ENCODE results near the gene SPRYD3. TPM values are rescaled to one million over a fixed set of nuclear protein-coding genes. Genes with fewer than 3 reads are reported as not detected.

SPRYD3 gene, protein sequence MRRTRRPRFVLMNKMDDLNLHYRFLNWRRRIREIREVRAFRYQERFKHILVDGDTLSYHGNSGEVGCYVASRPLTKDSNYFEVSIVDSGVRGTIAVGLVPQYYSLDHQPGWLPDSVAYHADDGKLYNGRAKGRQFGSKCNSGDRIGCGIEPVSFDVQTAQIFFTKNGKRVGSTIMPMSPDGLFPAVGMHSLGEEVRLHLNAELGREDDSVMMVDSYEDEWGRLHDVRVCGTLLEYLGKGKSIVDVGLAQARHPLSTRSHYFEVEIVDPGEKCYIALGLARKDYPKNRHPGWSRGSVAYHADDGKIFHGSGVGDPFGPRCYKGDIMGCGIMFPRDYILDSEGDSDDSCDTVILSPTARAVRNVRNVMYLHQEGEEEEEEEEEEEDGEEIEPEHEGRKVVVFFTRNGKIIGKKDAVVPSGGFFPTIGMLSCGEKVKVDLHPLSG
- 18.2 and 24.9 TPM in 2 replicates for total RNA-seq

GRCh38 chr12:53079226-53080117 is at the start of gene SPRYD3:
TSS of gene SPRYD3 (minus strand) at chr12:53079390. CDS start at chr12:53079333, 57 bp downstream.

DNA sequence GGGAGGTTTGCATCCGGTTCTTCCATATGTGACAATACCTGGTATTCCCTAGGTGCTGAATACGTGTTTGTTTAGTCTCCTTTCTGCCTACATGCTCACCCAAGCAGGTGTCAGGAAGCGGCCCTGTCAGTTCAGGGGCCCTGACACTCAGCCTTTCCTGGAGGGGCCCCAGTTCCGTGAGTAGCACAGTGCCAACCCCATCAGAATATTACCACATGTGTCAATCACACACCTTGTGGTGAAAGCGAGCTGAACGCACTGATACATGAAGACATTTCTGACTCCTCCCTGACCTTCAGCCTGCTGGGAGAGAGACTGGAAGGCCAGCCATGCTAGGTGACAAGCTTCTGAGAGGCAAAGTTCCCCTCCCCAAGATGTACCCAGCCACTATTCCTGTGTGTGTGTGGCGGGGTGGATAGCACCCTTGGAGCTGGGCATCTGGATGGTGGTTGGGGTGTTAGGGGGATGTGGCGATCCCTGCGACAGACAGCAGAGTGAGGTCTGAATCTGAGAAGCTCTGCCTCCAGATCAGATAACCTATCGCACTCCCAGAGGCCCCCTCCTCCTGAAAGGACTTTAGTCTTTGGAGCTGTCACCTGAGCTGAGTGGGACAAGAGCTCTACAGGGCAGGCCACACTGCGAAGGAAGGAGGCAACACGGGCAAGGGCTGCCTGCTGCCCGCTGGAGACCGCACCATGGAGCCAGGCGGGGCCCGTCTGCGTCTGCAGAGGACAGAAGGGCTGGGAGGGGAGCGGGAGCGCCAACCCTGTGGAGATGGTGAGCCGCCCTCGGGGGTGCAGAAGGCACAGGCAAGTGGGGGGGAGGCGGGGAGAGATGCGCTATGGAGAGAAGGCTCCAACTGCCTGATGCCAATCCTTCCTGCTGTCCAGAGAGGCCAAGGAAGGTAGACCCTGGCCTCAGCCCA is 24.0 kb upstream of the SPRYD3 start, which contains the start of gene SOAT2:
TSS of gene SOAT2 (plus strand) at position 604 of the 925 bp plus-strand sequence. CDS start at position 696, 92 bp downstream.

GRCh38 chr12:53097564-53098353 is 18.6 kb upstream of the SPRYD3 start, which contains the start of gene IGFBP6:
TSS of gene IGFBP6 (plus strand) at chr12:53097667. CDS start at chr12:53097718, 51 bp downstream.

GRCh38 chr12:53049571-53050318 is 29.4 kb downstream of the SPRYD3 start, which contains the start of gene TNS2:
TSS of gene TNS2 (plus strand) at chr12:53050065. CDS start at chr12:53050186, 121 bp downstream.

Other genes with a start within 250 kb of the SPRYD3 start
- not detected in 2 replicates for gene KRT79, start 245.1 kb downstream of the SPRYD3 start, total RNA-seq
- gene KRT78, start 230.4 kb downstream of the SPRYD3 start, total RNA-seq: not detected in 2 replicates
- 9.6 and 10.3 TPM in 2 replicates for gene KRT8, start 174.3 kb downstream of the SPRYD3 start, total RNA-seq
- 34.2 and 38.4 TPM in 2 replicates for gene KRT18, start 130.3 kb downstream of the SPRYD3 start, total RNA-seq
- gene EIF4B, start 72.9 kb downstream of the SPRYD3 start, total RNA-seq: 513 and 617 TPM in 2 replicates
- 92.5 and 97.3 TPM in 2 replicates for gene TNS2, start 29.3 kb downstream of the SPRYD3 start, total RNA-seq
- gene IGFBP6, start 18.3 kb upstream of the SPRYD3 start, total RNA-seq: 457 and 644 TPM in 2 replicates
- not detected in 2 replicates for gene SOAT2, start 24.1 kb upstream of the SPRYD3 start, total RNA-seq
- 6.0 and 7.5 TPM in 2 replicates for gene ZNF740, start 101.3 kb upstream of the SPRYD3 start, total RNA-seq
- 6.8 and 16.6 TPM in 2 replicates for gene CSAD, start 101.5 kb upstream of the SPRYD3 start, total RNA-seq
- 0.59 TPM in 1 of 2 replicates, not detected in the other for gene ITGB7, start 127.9 kb upstream of the SPRYD3 start, total RNA-seq
- 15.8 and 16.4 TPM in 2 replicates for gene RARG, start 152.8 kb upstream of the SPRYD3 start, total RNA-seq
- gene ESPL1, start 188.9 kb upstream of the SPRYD3 start, total RNA-seq: 1.1 and 3.6 TPM in 2 replicates
- gene PFDN5, start 216.2 kb upstream of the SPRYD3 start, total RNA-seq: 553 and 569 TPM in 2 replicates
- gene MYG1, start 220.3 kb upstream of the SPRYD3 start, total RNA-seq: 44.5 and 67.0 TPM in 2 replicates
- gene AAAS, start 242.2 kb upstream of the SPRYD3 start, total RNA-seq: 29.9 and 44.4 TPM in 2 replicates

All from cardiac ventricle fibroblast (primary cell).